GM04504 (cell line): ENCODE data around the gene UBE2E2.

Experiments
- DNase-seq: peaks from one replicate; pipeline ENCODE4 v3.0.0-alpha.2; 2012; ENCODE audit warnings: low read depth

UBE2E2 gene

DNA sequence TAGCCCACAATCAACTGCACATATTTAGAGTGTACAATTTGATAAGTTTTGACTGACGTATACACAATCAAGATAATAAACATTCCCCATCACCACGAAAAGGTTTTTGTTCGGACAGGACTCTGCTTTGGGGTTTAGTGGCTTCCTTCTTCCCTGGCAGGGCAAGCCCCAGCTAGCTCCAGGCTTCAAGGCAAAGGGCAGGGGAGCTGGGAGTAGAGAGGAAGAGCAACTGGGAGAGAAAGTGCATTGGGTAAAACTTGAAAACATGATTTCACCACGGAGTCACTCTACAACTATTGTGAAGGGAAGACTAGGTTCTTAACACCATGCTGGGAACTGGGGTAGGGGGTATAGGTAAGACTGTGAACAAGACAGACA, 417.5 kb downstream of the UBE2E2 start:
- DNase-seq, result no peak

DNA sequence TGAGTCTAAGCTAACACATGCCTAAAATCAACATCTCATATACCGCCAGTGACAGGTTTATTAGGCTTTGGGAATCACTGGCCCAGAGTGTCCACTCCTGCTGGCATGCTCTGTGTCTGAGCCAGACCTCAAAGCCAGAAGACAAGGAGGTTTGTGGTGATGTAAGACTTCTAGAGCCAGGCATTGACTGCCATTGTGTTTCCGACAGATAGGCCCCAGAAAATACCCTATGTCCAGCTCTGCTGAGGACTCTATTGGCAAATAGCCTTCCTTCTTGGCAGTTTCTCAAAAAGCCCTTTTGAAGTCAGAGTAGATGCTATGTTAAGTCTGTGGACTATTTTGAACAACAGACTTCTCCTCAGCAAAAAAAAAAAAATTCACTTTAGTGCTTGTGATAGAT, 420.7 kb downstream of the UBE2E2 start:
- DNase-seq, result peak; percentile 49

DNA sequence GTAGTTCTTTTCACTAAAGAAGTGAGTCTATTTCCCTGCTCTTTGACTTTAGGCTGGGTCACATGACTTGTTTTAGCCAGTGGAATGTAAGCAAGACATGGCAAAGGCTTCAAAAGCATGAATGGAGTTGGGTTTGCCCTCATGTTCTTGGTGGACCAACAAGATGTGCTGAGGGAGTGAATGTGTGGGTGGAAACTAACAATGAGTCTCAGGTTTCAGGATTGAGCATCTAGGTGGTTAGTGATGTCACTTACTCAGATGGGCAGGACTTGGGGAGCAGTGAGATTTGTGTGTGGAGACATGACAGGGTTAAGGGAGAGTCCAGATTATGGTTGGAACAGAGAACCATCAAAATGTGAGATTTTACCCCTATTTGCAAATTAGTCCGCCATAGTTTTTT, 421.2 kb downstream of the UBE2E2 start:
- DNase-seq, result no peak

DNA sequence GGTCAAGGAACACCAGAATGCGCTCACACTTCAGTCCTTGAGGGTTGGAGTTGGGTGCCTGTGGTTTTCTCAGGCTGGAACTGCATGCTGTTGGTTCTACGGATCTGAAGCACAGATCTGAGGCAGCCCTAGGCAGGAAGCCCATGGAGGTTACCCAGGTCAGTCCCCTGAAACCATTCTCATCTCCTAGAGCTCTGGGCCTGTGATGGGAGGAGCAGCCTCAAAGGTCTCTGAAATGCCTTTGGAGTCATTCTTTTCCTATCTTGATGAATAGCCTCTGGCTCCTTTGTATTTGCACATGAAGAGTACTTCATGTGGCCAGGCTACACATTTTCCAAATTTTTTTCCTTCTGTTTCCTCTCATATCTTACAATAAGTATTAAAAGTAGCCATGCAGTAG, 423.3 kb downstream of the UBE2E2 start:
- no peak for DNase-seq

DNA sequence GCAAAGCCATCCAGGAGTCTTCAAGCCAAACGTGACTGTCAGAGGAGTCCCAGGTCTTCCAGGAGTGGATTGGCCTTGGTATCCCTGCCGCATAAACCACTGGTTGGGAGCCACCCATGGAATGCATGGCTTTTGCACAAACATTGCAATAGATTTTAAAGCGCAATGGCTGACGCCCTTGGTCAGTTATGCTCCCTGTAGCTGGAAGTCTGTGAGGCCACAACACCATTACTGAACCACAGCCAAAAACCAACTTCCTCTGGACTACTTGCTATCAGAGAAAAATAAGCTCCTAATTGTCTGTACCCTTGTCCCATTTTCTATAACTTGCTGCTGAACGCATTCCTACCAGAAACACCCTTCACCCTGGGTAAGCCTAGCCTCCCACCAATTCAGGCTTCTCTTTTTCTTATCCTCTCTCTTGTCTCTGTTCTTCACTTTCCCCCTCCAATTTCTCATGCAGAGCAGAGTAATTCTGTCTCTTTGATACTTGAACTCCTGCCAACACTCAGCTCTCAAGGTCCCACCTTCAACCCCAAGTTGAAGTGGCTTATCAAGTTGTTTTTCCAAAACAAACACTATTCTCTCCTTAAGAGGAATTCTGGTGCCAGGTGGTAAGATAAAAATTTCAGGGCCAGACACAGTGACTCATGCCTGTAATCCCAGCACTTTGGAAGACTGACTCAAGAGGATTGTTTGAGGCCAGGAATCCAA, 426.2 kb downstream of the UBE2E2 start:
- DNase-seq, result no peak

DNA sequence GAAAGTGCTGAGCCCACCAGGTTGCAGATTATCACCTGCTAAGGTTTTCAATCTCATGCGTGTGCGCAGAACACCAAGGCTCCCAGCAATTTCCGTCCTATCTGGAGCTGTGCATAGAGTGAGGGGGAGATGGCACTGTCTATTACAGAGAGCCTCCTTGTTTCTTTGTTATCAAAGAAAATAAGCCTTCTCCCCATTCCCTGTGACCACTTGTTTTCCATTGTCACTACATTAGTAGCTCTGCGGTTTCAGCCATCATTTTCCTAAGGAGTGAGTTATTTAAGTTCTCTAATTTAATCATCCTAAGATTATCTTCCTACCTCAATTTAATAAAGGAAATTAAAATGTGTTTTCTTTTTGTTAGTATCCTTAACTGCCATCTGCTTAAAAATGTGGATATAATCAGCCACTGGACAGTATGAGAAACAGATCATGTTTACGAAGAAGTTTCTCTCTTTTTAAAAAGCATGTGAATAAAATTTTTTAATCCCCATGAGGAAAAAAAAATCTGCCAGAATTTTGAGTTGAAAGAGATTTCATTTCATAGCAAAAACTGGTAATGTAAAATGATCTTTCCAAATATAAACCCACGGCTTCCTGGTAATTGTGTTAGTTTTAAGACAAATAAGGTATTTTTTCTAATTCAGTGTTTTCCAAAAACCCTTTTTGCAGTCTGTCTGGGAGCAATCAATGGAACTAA, 430.3 kb downstream of the UBE2E2 start:
- DNase-seq, result no peak

DNA sequence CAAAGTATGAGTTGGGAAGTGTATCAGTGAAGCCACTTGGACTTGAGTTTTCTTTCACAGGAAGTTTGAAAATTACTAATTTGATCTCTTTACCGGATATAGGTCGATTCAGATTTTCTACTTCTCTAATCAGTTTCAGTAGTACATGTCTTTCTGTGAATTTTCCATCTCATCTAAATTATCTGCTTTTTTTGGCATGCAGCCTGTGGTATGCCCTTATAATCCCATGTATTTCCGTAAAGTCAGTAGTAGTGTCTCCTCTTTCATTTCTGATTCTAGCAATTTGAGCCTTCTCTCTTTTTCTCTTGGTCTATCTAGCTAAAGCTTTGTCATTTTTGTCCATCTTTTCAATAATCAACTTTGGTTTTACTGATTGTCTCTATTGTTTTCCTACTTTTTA, 434.2 kb downstream of the UBE2E2 start:
- DNase-seq, result no peak

DNA sequence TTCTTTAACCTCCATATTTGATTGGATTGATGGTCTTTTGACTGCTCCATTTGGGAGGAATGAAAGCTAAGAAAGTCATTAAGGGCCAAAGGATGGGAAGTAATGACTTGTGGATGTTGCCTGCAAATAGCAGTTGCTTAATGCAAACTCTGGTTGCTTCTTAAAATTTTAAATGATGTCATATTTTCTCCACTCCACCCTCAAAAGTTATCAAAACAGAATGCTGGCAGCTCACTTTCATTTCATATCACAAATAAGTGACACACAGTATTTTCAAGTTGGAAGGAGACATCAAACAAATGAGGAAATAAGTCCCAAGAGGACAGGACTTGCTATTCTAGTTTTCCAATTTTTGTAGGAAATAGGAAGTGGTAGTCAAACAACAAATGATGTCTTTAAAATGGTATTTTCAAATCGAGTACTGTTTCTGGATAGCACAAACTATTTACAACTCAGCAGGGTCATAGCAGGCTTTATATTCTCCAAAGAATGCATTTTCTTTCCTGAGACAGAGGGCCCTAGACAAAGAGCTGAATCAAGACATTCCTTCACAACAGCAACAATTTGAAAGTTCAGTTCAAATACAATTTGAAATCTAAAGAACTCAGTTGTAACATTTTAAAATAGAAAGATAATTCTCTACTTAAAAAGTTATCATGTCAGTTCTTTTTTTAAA, 437.5 kb downstream of the UBE2E2 start:
- no peak for DNase-seq
